Prostate gland (tissue), 2 donors: Measurements from ENCODE around the gene SLC2A4. TPM values are rescaled to one million over a fixed set of nuclear protein-coding genes. Genes with fewer than 3 reads are reported as not detected.
A peak's percentile ranks its signal among the peaks of the same experiment; 100 is the strongest.

Experiments
- DNase-seq: peaks from one replicate; pipeline ENCODE4 v3.0.0-alpha.2; 2019; ENCODE audit warnings: low spot score
- H3K27ac ChIP-seq, 2 donors: fragments of 200-600 bp; sonication (generic); 2 replicates each; pipeline ENCODE4 v1.5.1; 2017 to 2019
- H3K27me3 ChIP-seq: fragments of 200-600 bp; sonication (generic); replicated peaks from 2 replicates; pipeline ENCODE4 v1.5.1; 2019; ENCODE audit not compliant: insufficient read depth
- H3K36me3 ChIP-seq, 2 donors: fragments of 200-600 bp; sonication (generic); 1 replicate in 1 of 2; 2 replicates in 1 of 2; pipeline versions ENCODE4 v1.5.1 to v1.8.1; 2017 to 2019
- H3K4me1 ChIP-seq: fragments of 200-600 bp; sonication (generic); replicated peaks from 2 replicates; pipeline ENCODE4 v1.5.1; 2019
- H3K4me3 ChIP-seq, 2 donors: fragments of 200-600 bp; sonication (generic); 2 replicates each; pipeline ENCODE4 v1.5.1; 2017 to 2019
- H3K9me3 ChIP-seq: fragments of 200-600 bp; sonication (generic); 2 replicates; pipeline ENCODE4 v1.5.1; 2017
- CTCF ChIP-seq, 4 experiments: fragments of 200-600 bp in 2 of 4; fragments of 450-650 bp in 2 of 4; sonication (generic) in 2 of 4; IDR thresholded peaks; 1 replicate in 3 of 4; 2 replicates in 1 of 4; pipeline ENCODE4 v1.5.1; 2016 to 2019; ENCODE audit warnings: antibody characterized with exemption in 4 of 4, mild to moderate bottlenecking in 2 of 4, moderate library complexity in 2 of 4
- POLR2A ChIP-seq: fragments of 450-650 bp; IDR thresholded peaks from one replicate; pipeline ENCODE4 v1.6.1; 2016; ENCODE audit warnings: antibody characterized with exemption, mild to moderate bottlenecking
- POLR2AphosphoS5 ChIP-seq: sonication (generic); formaldehyde crosslinking; IDR thresholded peaks from one replicate; pipeline ENCODE4 v1.6.1; 2017; ENCODE audit warnings: antibody characterized with exemption
- WGBS: methylation state at CpG from one replicate; pipeline ENCODE4 v1.1.5; 2018; 5-methylcytosine and 5-hydroxymethylcytosine counted together
- intact Hi-C: fragments of 100-400 bp; cut with DNase I; formaldehyde crosslinking; loops from one replicate; pipeline ENCODE4 v1.14.2; 2022
- total RNA-seq, 2 donors: library from RNA; depleted of rRNA; stranded (reverse); fragments of >200 nt; gene quantifications; one replicate each; pipeline ENCODE4 v1.1.0, GENCODE V29; 2016

Gene SLC2A4
- total RNA-seq, 2 donors from 2014 or later: 13.8 to 27.4 TPM

GRCh38 chr17:7312432-7313087 is 31.0 kb downstream of the SLC2A4 start:
- Histone ChIP-seq H3K27me3 (no peaks in the 10 kb centered on the region), H3K36me3 (peaks cover 8 to 16% of the 10 kb centered on the region in 2 donors), H3K9me3 (no peaks in the 10 kb centered on the region), H3K4me3 (no peak overlapping the region), H3K27ac (no peak overlapping the region), H3K4me1 (peaks cover 17% of the 10 kb centered on the region)
- DNase-seq: no peak
- intact Hi-C loops: no loop called here
- TF ChIP-seq CTCF (IDR thresholded peaks at IDR 0.05) (no peak), POLR2AphosphoS5 (no peak), POLR2A (no peak)
- 80% methylated on average over 7 of the region's 7 CpGs for WGBS

- TF ChIP-seq POLR2A (no peak), POLR2AphosphoS5 (no peak), CTCF (IDR thresholded peaks at IDR 0.05) (peak in 1 of 4 experiments; percentile 11)
- Histone ChIP-seq H3K9me3 (no peaks in the 10 kb centered on the region), H3K36me3 (peaks cover 8 to 23% of the 10 kb centered on the region in 2 donors), H3K27ac (no peak overlapping the region), H3K4me1 (peaks cover 17% of the 10 kb centered on the region), H3K27me3 (no peaks in the 10 kb centered on the region), H3K4me3 (no peak overlapping the region)
- intact Hi-C loops: no loop called here
- no peak for DNase-seq
- 94% methylated on average over 7 of the region's 7 CpGs for WGBS
Measured at GRCh38 chr17:7313088-7313889, 31.8 kb downstream of the SLC2A4 start.

GRCh38 chr17:7313890-7314718 is 32.6 kb downstream of the SLC2A4 start:
- Histone ChIP-seq H3K27ac (peak overlapping the region; percentile 91 to 93), H3K27me3 (no peaks in the 10 kb centered on the region), H3K9me3 (no peaks in the 10 kb centered on the region), H3K36me3 (peaks cover 8 to 23% of the 10 kb centered on the region in 2 donors), H3K4me3 (peak overlapping the region; percentile 82 to 88), H3K4me1 (peaks cover 17% of the 10 kb centered on the region)
- no peak for DNase-seq
- TF ChIP-seq POLR2AphosphoS5 (no peak), CTCF (IDR thresholded peaks at IDR 0.05) (no peak), POLR2A (no peak)
- intact Hi-C loops: no loop called here
- WGBS: 51% methylated on average over 9 of the region's 9 CpGs

GRCh38 chr17:7314719-7315569 is 33.4 kb downstream of the SLC2A4 start, which contains the start of gene GPS2:
Gene GPS2 (minus strand): TSS chr17:7315360. CDS start chr17:7315052, 308 bp downstream.
- peak; percentile 92 for DNase-seq
- Histone ChIP-seq H3K27me3 (no peaks in the 10 kb centered on the region), H3K27ac (peak within 1 kb of the TSS; percentile 91 to 93), H3K9me3 (no peaks in the 10 kb centered on the region), H3K4me1 (peaks cover 12% of the 10 kb centered on the region), H3K36me3 (peaks cover 8 to 23% of the 10 kb centered on the region in 2 donors), H3K4me3 (peak within 1 kb of the TSS; percentile 82 to 88)
- intact Hi-C loops: no loop called here
- under 1% methylated on average over 63 of the region's 95 CpGs for WGBS
- TF ChIP-seq POLR2AphosphoS5: peak; percentile 98
- no peak for TF ChIP-seq CTCF (IDR thresholded peaks at IDR 0.05)
- peak; percentile 72 for TF ChIP-seq POLR2A
